ENCODE results near the gene ARHGEF16. TPM values are rescaled to one million over a fixed set of nuclear protein-coding genes. Genes with fewer than 3 reads are reported as not detected.

ARHGEF16 gene
- total RNA-seq, 1 donor from 2014 or later = 2.0 TPM

- no peak for DNase-seq (ENCODE audit: low spot score)
- H3K27me3 Mint-ChIP-seq (ENCODE audit: low read depth) = no peaks in the 10 kb centered on the region
- peaks cover 13% of the 10 kb centered on the region for H3K9me3 Mint-ChIP-seq (ENCODE audit: low read depth)
- peak; percentile 99 for TF ChIP-seq CTCF (IDR thresholded peaks at IDR 0.05)
- H3K27ac Mint-ChIP-seq (ENCODE audit: unreplicated experiment) = no peak overlapping the region
- peaks cover 8% of the 10 kb centered on the region for H3K4me1 Mint-ChIP-seq (ENCODE audit: low read depth)
- H3K36me3 Mint-ChIP-seq (ENCODE audit: low read depth) = peaks cover 19% of the 10 kb centered on the region
- H3K4me3 Mint-ChIP-seq (ENCODE audit: unreplicated experiment) = no peak overlapping the region
Measured at GRCh38 chr1:3491291-3492246, 37.1 kb downstream of the ARHGEF16 start.

- Mint-ChIP-seq H3K27me3 (ENCODE audit: low read depth) (no peaks in the 10 kb centered on the region), H3K27ac (ENCODE audit: unreplicated experiment) (no peak overlapping the region), H3K9me3 (ENCODE audit: low read depth) (peaks cover 13% of the 10 kb centered on the region), H3K4me1 (ENCODE audit: low read depth) (peaks cover 8% of the 10 kb centered on the region), H3K36me3 (ENCODE audit: low read depth) (peaks cover 17% of the 10 kb centered on the region), H3K4me3 (ENCODE audit: unreplicated experiment) (no peak overlapping the region)
- no peak for DNase-seq (ENCODE audit: low spot score)
- no peak for TF ChIP-seq CTCF (IDR thresholded peaks at IDR 0.05)
Measured at GRCh38 chr1:3492545-3493246, 38.2 kb downstream of the ARHGEF16 start.

- no peak for TF ChIP-seq CTCF (IDR thresholded peaks at IDR 0.05)
- DNase-seq (ENCODE audit: low spot score) = no peak
- Mint-ChIP-seq H3K36me3 (ENCODE audit: low read depth) (peaks cover 4% of the 10 kb centered on the region), H3K4me1 (ENCODE audit: low read depth) (peaks cover 8% of the 10 kb centered on the region), H3K4me3 (ENCODE audit: unreplicated experiment) (no peak overlapping the region), H3K9me3 (ENCODE audit: low read depth) (no peaks in the 10 kb centered on the region), H3K27ac (ENCODE audit: unreplicated experiment) (no peak overlapping the region), H3K27me3 (ENCODE audit: low read depth) (no peaks in the 10 kb centered on the region)
Measured at GRCh38 chr1:3494321-3495308, 40.1 kb downstream of the ARHGEF16 start.

- TF ChIP-seq CTCF (IDR thresholded peaks at IDR 0.05) = no peak
- no peak for DNase-seq (ENCODE audit: low spot score)
- no peak overlapping the region for H3K27ac Mint-ChIP-seq (ENCODE audit: unreplicated experiment)
- H3K4me1 Mint-ChIP-seq (ENCODE audit: low read depth) = peaks cover 8% of the 10 kb centered on the region
- no peaks in the 10 kb centered on the region for H3K9me3 Mint-ChIP-seq (ENCODE audit: low read depth)
- peaks cover 3% of the 10 kb centered on the region for H3K36me3 Mint-ChIP-seq (ENCODE audit: low read depth)
- no peaks in the 10 kb centered on the region for H3K27me3 Mint-ChIP-seq (ENCODE audit: low read depth)
- no peak overlapping the region for H3K4me3 Mint-ChIP-seq (ENCODE audit: unreplicated experiment)
Measured at GRCh38 chr1:3495776-3496745, 41.6 kb downstream of the ARHGEF16 start.
